ENCODE results near the gene AHDC1. TPM values are rescaled to one million over a fixed set of nuclear protein-coding genes. Genes with fewer than 3 reads are reported as not detected.

AHDC1 gene
- total and polyA plus RNA-seq, 9 donors: 11.2 to 159 (median 82.1) TPM

DNA sequence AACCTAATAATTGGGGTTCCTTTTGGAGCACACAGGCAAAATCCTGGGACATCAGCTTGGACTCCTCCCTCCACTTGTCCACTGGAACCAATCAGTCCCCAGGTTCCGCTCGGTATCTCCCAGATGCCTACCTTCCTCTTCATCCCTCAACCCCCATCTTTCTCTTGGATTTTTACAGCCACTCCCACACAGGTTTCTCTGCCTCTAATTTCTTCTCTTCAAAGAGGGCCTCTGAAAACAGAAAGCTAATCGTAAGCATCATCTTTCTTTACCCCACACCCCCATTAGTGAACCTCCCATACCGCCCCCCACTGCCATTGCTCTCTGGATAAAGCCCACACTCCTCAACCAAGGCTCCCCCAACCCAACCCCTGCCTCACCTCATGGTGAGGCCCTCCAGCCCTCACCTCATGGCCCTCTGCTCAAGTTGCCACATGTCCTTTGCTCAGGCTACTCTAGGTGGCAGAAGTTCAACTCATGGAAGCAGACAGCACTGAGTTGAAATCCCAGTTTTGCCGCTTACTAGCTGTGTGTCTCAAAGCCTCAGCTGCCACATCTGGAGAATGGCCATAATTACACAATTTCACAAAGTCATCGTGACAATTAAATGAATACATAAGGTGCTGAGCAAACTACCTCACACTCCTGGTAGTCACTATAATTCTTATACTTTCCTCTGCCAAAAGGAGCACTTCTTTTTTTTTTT is 95.8 kb downstream of the AHDC1 start:
- H3K27me3 ChIP-seq: no peaks in the 10 kb centered on the region
- H3K27ac ChIP-seq: no peak overlapping the region
- TF ChIP-seq POLR2A (IDR thresholded peaks at IDR 0.05) (no peak), EP300 (IDR thresholded peaks at IDR 0.05) (no peak)
- TF ChIP-seq, protein P1, sequence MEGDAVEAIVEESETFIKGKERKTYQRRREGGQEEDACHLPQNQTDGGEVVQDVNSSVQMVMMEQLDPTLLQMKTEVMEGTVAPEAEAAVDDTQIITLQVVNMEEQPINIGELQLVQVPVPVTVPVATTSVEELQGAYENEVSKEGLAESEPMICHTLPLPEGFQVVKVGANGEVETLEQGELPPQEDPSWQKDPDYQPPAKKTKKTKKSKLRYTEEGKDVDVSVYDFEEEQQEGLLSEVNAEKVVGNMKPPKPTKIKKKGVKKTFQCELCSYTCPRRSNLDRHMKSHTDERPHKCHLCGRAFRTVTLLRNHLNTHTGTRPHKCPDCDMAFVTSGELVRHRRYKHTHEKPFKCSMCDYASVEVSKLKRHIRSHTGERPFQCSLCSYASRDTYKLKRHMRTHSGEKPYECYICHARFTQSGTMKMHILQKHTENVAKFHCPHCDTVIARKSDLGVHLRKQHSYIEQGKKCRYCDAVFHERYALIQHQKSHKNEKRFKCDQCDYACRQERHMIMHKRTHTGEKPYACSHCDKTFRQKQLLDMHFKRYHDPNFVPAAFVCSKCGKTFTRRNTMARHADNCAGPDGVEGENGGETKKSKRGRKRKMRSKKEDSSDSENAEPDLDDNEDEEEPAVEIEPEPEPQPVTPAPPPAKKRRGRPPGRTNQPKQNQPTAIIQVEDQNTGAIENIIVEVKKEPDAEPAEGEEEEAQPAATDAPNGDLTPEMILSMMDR (IDR thresholded peaks at IDR 0.05): no peak
- DNase-seq: no peak
- H3K9me3 ChIP-seq: no peaks in the 10 kb centered on the region
- 78 to 88% (median 88%) methylated on average over 6 of the region's 6 CpGs for WGBS, 3 donors
- intact Hi-C loops (cut with DNase I): no loop called here
- H3K4me3 ChIP-seq: no peak overlapping the region
- H3K36me3 ChIP-seq: no peaks in the 10 kb centered on the region
- H3K4me1 ChIP-seq (ENCODE audit: insufficient read depth): peaks cover 10% of the 10 kb centered on the region

DNA sequence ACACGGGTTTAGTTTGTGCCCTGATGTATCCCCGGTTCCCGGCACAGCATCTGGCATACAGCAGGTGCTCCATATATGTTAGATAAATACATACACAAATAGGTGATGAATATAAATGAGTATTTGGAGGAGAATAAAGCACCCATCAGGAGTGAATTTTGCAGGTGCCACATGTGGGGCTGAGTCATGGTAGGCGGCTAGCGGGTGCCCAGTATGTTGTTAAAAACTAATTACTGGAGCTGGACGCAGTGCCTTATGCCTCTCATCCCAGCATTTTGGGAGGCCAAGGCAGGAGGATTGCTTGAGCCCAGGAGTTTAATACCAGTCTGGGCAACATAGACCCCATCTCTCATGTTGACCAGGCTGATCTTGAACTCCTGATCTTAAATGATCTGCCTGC is 97.2 kb downstream of the AHDC1 start:
- 92 to 93% (median 93%) methylated on average over 6 of the region's 6 CpGs for WGBS, 3 donors
- peaks cover 10% of the 10 kb centered on the region for H3K4me1 ChIP-seq (ENCODE audit: insufficient read depth)
- no peaks in the 10 kb centered on the region for H3K27me3 ChIP-seq
- no peaks in the 10 kb centered on the region for H3K36me3 ChIP-seq
- H3K27ac ChIP-seq: no peak overlapping the region
- no peak for TF ChIP-seq POLR2A (IDR thresholded peaks at IDR 0.05)
- no peak for TF ChIP-seq EP300 (IDR thresholded peaks at IDR 0.05)
- TF ChIP-seq, protein P1 (IDR thresholded peaks at IDR 0.05): no peak
- H3K4me3 ChIP-seq: no peak overlapping the region
- peak in 2 of 5 donors; percentile 23 to 35 for DNase-seq
- intact Hi-C loops (cut with DNase I): no loop called here
- H3K9me3 ChIP-seq: no peaks in the 10 kb centered on the region

DNA sequence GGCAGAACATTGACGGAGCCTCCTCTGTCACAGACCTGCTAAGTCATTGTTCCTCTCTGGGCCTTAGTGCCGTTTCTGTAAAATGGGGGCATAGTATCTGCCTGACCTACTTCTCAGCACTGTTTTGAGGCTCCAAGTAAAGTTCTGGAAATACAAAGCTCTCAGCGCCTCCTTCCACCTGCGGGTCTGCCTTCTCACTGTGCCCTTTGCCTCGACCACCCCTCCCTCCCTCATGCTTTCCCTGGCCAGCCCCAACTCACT is 98.6 kb downstream of the AHDC1 start:
- Histone ChIP-seq H3K9me3 (no peaks in the 10 kb centered on the region), H3K27ac (peak overlapping the region; percentile 56 to 90), H3K4me1 (ENCODE audit: insufficient read depth) (peaks cover 10% of the 10 kb centered on the region), H3K4me3 (no peak overlapping the region), H3K36me3 (no peaks in the 10 kb centered on the region), H3K27me3 (no peaks in the 10 kb centered on the region)
- 37 to 47% (median 46%) methylated on average over 5 of the region's 5 CpGs for WGBS, 3 donors
- intact Hi-C loops (cut with DNase I): no loop called here
- TF ChIP-seq, protein P1 (IDR thresholded peaks at IDR 0.05): no peak
- no peak for TF ChIP-seq EP300 (IDR thresholded peaks at IDR 0.05)
- no peak for TF ChIP-seq POLR2A (IDR thresholded peaks at IDR 0.05)
- no peak for DNase-seq

DNA sequence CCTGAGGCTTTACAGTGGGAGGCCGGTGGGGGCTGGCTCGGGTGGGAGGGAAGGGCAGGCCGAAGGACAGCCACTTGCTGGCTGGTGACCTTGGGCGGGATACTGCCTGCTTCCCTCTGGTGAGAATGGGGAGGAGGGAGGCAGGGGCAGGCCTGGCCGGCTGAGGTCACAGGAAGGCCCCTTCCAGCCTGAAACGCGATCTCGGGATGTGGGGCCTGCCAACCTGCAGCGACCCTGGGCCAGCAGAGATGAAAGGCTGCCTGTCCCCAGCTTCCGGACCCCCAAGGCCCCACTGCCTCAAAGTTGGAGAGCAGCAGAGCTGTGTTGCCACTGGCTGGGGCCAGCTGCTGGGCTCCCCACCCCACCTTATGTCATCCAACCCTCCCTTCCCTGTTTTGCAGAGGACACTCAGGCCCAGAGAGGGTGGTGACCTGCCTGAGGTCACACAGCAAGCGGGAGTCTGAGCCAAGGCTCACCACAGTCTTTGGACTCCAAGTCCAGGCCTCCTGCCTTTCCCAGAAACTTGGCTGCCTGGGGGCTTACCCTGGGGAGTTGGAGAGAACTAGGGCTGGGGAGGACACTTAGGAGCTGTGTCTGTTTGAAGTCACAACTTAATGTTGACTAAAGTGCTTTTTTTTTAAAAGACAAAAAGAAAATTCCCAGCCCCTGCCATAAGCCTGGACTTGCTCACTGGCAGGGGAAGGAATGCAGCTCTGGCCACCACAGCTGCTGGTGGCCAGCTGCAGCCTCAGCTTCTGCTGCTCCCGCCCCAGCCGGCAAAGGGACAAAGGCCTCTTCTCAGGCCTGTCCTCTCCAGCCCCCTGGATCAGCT is 99.1 kb downstream of the AHDC1 start:
- 3 to 6% (median 4%) methylated on average over 13 of the region's 13 CpGs for WGBS, 3 donors
- peak overlapping the region; percentile 56 to 90 for H3K27ac ChIP-seq
- H3K4me3 ChIP-seq: no peak overlapping the region
- no peaks in the 10 kb centered on the region for H3K9me3 ChIP-seq
- DNase-seq: peak; percentile 82 to 92 (median 90)
- intact Hi-C loops (cut with DNase I): no loop called here
- TF ChIP-seq, protein P1 (IDR thresholded peaks at IDR 0.05): no peak
- TF ChIP-seq POLR2A (IDR thresholded peaks at IDR 0.05) (no peak), EP300 (IDR thresholded peaks at IDR 0.05) (no peak)
- H3K36me3 ChIP-seq: no peaks in the 10 kb centered on the region
- no peaks in the 10 kb centered on the region for H3K27me3 ChIP-seq
- peaks cover 10% of the 10 kb centered on the region for H3K4me1 ChIP-seq (ENCODE audit: insufficient read depth)

Data from ovary (tissue), 9 donors.